Caco-2 (cell line): ENCODE results near the gene BLTP3A. TPM values are rescaled to one million over a fixed set of nuclear protein-coding genes. Genes with fewer than 3 reads are reported as not detected.
A peak's percentile ranks its signal among the peaks of the same experiment; 100 is the strongest.
"Not testable (repeated sequence)": the region's sequence is repeated elsewhere in the genome, so short reads cannot be mapped to it uniquely, and the experiment has no call there.

Experiments used
- BruUV-seq: library from RNA; stranded (reverse); fragments of 400-500 nt; replicated peaks from 2 replicates; lab custom pipeline; 2021; lab: Mats Ljungman, UMichigan
- CTCF ChIA-PET: fragments of 300-600 bp; sonication (Branson Sonifier 250); formaldehyde crosslinking; loops from one replicate; lab custom pipeline; 2022; ENCODE audit warnings: antibody characterized with exemption; lab: Charles Lee
- POLR2A ChIA-PET: fragments of 300-600 bp; sonication (Branson Sonifier 250); formaldehyde crosslinking; loops from one replicate; lab custom pipeline; 2022; ENCODE audit warnings: antibody characterized with exemption; lab: Charles Lee
- DNase-seq, 2 experiments: peaks; one replicate each; pipeline versions ENCODE4 v3.0.0 to v3.0.0-alpha.2; 2020 to 2022
- H3K27me3 ChIP-seq: replicated peaks from 2 replicates; pipeline ENCODE4 v1.6.0; 2011; ENCODE audit warnings: low read length; ENCODE audit not compliant: control insufficient read depth, insufficient read depth
- H3K36me3 ChIP-seq: 2 replicates; pipeline ENCODE4 v1.5.1; 2011; ENCODE audit warnings: low read length; ENCODE audit not compliant: control insufficient read depth, insufficient read depth
- H3K4me1 ChIP-seq: fragments of 250-450 bp; sonication (Bioruptor Pico); 2 replicates; pipeline ENCODE4 v1.5.1; 2020; ENCODE audit warnings: mild to moderate bottlenecking
- H3K4me3 ChIP-seq: 2 replicates; pipeline ENCODE4 v1.5.1; 2011; ENCODE audit warnings: low read depth, mild to moderate bottlenecking, control low read depth, low read length
- H3K9me3 ChIP-seq: fragments of 250-450 bp; sonication (Bioruptor Pico); 2 replicates; pipeline ENCODE4 v1.5.1; 2020; ENCODE audit warnings: mild to moderate bottlenecking, moderate library complexity
- H3K27ac Mint-ChIP-seq: one replicate; pipeline ENCODE4 v1.8.0; 2022; ENCODE audit warnings: mixed read lengths; ENCODE audit not compliant: unreplicated experiment
- H3K27me3 Mint-ChIP-seq: one replicate; pipeline ENCODE4 v1.8.0; 2022; ENCODE audit warnings: mixed read lengths; ENCODE audit not compliant: insufficient read depth, unreplicated experiment
- H3K36me3 Mint-ChIP-seq: one replicate; pipeline ENCODE4 v1.8.0; 2022; ENCODE audit warnings: mild to moderate bottlenecking, mixed read lengths; ENCODE audit not compliant: insufficient read depth, unreplicated experiment
- H3K4me1 Mint-ChIP-seq: one replicate; pipeline ENCODE4 v1.8.0; 2022; ENCODE audit warnings: low read depth, mixed read lengths; ENCODE audit not compliant: unreplicated experiment
- H3K4me3 Mint-ChIP-seq: one replicate; pipeline ENCODE4 v1.8.0; 2022; ENCODE audit warnings: mild to moderate bottlenecking, moderate library complexity, mixed read lengths; ENCODE audit not compliant: unreplicated experiment
- H3K9me3 Mint-ChIP-seq: one replicate; pipeline ENCODE4 v1.8.0; 2022; ENCODE audit warnings: mixed read lengths; ENCODE audit not compliant: unreplicated experiment
- intact Hi-C: fragments of 100-400 bp; cut with micrococcal nuclease; formaldehyde crosslinking; loops from one replicate; pipeline ENCODE4 v1.10.0; 2022; ENCODE audit not compliant: unreplicated experiment
- total RNA-seq: library from RNA; stranded (reverse); gene quantifications from 2 replicates; pipeline ENCODE4 v1.2.3, GENCODE V29; 2022
- TF ChIP-seq, protein P1 (sequence below), 2 experiments: fragments of 200-600 bp in 1 of 2; IDR thresholded peaks; 1 replicate in 1 of 2; 2 replicates in 1 of 2; pipeline versions ENCODE4 v1.5.1 to v1.8.0; 2011 to 2022; ENCODE audit warnings: antibody characterized with exemption in 1 of 2, control low read depth in 1 of 2, inconsistent platforms in 1 of 2, low read depth in 1 of 2, low read length in 1 of 2, mild to moderate bottlenecking in 1 of 2, moderate library complexity in 1 of 2; ENCODE audit not compliant: insufficient read depth in 1 of 2, severe bottlenecking in 1 of 2, unreplicated experiment in 1 of 2

Gene BLTP3A
- total RNA-seq, 1 experiment from 2014 or later: 41.6 TPM

DNA sequence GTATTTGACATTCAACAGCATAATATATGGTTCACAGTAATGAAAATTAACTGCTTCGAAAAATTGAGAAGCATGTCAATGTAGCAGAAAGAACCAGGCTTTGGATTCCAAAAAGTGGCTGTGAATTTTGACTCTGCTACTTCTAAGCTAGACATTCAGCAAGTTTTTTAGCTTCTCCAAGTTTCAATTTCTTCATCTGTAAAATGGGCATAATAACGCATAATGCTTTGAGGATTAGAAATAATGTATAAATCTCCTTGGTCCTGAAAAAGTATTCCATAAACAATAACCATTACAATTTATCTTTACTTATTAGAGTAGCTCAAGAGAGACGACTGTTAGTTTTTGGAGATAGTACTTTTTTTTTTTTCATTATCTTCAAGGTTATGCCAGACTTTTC is 7.7 kb downstream of the BLTP3A start:
- no peak for DNase-seq
- Mint-ChIP-seq H3K27me3 (no peaks in the 10 kb centered on the region), H3K9me3 (no peaks in the 10 kb centered on the region), H3K4me3 (peak overlapping the region; percentile 60), H3K4me1 (peaks cover 23% of the 10 kb centered on the region), H3K36me3 (peaks cover 4% of the 10 kb centered on the region), H3K27ac (peak overlapping the region; percentile 91)
- Histone ChIP-seq H3K4me3 (no peak overlapping the region), H3K4me1 (peaks cover 69% of the 10 kb centered on the region), H3K9me3 (no peaks in the 10 kb centered on the region), H3K27me3 (no peaks in the 10 kb centered on the region), H3K36me3 (no peaks in the 10 kb centered on the region; the same call in 1 of the 2 replicates)
- TSS peak; percentile 53 for BruUV-seq
- intact Hi-C loops: no loop called here
- TF ChIP-seq, protein P1, sequence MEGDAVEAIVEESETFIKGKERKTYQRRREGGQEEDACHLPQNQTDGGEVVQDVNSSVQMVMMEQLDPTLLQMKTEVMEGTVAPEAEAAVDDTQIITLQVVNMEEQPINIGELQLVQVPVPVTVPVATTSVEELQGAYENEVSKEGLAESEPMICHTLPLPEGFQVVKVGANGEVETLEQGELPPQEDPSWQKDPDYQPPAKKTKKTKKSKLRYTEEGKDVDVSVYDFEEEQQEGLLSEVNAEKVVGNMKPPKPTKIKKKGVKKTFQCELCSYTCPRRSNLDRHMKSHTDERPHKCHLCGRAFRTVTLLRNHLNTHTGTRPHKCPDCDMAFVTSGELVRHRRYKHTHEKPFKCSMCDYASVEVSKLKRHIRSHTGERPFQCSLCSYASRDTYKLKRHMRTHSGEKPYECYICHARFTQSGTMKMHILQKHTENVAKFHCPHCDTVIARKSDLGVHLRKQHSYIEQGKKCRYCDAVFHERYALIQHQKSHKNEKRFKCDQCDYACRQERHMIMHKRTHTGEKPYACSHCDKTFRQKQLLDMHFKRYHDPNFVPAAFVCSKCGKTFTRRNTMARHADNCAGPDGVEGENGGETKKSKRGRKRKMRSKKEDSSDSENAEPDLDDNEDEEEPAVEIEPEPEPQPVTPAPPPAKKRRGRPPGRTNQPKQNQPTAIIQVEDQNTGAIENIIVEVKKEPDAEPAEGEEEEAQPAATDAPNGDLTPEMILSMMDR (IDR thresholded peaks at IDR 0.05; ENCODE audit: insufficient read depth in 1 of 2, low read depth in 1 of 2, low read length in 1 of 2, severe bottlenecking in 1 of 2, unreplicated experiment in 1 of 2): no peak
- ChIA-PET CTCF (interaction anchor here (2.0 kb wide), 1 partner anchor 8 kb away, joined by 8 read pairs; the partner anchor contains the start of gene BLTP3A), POLR2A (interaction anchor here (0.9 to 1.6 kb wide), 2 partner anchors 8 to 10 kb away, joined by 3 to 16 read pairs; partner anchors contain the start of gene BLTP3A)

DNA sequence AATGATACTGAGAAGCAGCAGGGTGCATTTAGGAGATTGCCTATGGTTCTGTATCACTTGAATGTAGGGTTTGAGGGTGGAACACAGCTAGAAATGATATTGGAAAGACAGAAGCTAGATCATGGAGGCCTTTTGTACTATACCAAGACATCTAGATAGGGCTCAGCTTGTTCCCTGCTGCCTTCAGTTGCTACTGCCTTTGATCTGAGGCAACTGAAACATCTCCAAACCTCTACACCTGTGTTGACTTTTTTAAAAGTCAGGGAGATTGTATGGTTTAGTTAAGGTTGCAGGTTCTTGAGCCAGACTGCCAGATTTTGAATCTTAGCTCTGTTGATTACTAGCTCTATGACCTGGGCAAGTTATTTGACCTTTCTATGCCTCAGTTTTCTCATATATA is 12.7 kb downstream of the BLTP3A start:
- Histone ChIP-seq H3K4me3 (no peak overlapping the region), H3K4me1 (peaks cover 60% of the 10 kb centered on the region), H3K36me3 (no peaks in the 10 kb centered on the region), H3K9me3 (no peaks in the 10 kb centered on the region), H3K27me3 (no peaks in the 10 kb centered on the region)
- DNase-seq: no peak
- H3K27me3 Mint-ChIP-seq: no peaks in the 10 kb centered on the region
- TF ChIP-seq, protein P1 (IDR thresholded peaks at IDR 0.05; ENCODE audit: insufficient read depth in 1 of 2, low read depth in 1 of 2, low read length in 1 of 2, severe bottlenecking in 1 of 2, unreplicated experiment in 1 of 2): no peak
- no peak overlapping the region for H3K27ac Mint-ChIP-seq
- H3K36me3 Mint-ChIP-seq: peaks cover 21% of the 10 kb centered on the region
- no peaks in the 10 kb centered on the region for H3K9me3 Mint-ChIP-seq
- peaks cover 15% of the 10 kb centered on the region for H3K4me1 Mint-ChIP-seq
- CTCF ChIA-PET: no interaction called here
- POLR2A ChIA-PET: no interaction called here
- intact Hi-C loops: no loop called here
- no peak overlapping the region for H3K4me3 Mint-ChIP-seq
- BruUV-seq: no TSS peak

DNA sequence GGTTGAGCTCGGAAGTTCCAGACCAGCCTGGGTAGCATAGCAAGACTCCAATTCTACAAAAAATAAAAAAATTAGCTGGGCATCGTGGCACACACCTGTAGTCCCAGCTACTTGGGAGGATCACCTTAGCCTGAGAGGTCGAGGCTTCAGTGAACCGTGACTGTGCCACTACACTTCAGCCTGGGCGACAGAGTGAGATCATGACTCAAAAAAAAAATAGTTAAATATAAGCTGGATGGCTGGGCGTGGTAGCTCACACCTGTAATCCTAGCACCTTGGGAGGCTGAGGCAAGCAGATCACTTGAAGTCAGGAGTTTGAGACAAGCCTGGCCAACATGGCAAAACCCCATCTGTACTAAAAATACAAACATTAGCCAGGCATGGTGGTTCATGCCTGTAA is 13.2 kb downstream of the BLTP3A start:
- BruUV-seq, H3K9me3 Mint-ChIP-seq, H3K27me3 ChIP-seq, DNase-seq, POLR2A ChIA-PET, H3K4me3 Mint-ChIP-seq, H3K4me3 ChIP-seq, H3K36me3 ChIP-seq, H3K9me3 ChIP-seq, H3K27me3 Mint-ChIP-seq, intact Hi-C loops, H3K27ac Mint-ChIP-seq: not testable (repeated sequence)
- Mint-ChIP-seq H3K4me1 (peaks cover 15% of the 10 kb centered on the region), H3K36me3 (peaks cover 21% of the 10 kb centered on the region)
- peaks cover 60% of the 10 kb centered on the region for H3K4me1 ChIP-seq
- CTCF ChIA-PET: interaction anchor here (0.7 kb wide), 1 partner anchor 339 kb away, joined by 4 read pairs; no protein-coding TSS in a partner anchor
